ENCODE measurements around the gene SH3RF1.
"Not testable (repeated sequence)": the region's sequence is repeated elsewhere in the genome, so short reads cannot be mapped to it uniquely, and the experiment has no call there.

SH3RF1 gene

GRCh38 chr4:169200361-169201030 lies 70.3 kb downstream of the SH3RF1 start:
- H3K4me3 ChIP-seq (ENCODE audit: control insufficient read depth, low read depth, low read length), result no peak overlapping the region
- DNase-seq (ENCODE audit: low read depth), result no peak
- no peak for TF ChIP-seq CTCF (conservative IDR thresholded peaks at IDR 0.05; ENCODE audit: control insufficient read depth, insufficient read depth, low read depth, low read length)

GRCh38 chr4:169199184-169199583 lies 71.6 kb downstream of the SH3RF1 start:
- H3K4me3 ChIP-seq (ENCODE audit: control insufficient read depth, low read depth, low read length), result no peak overlapping the region
- TF ChIP-seq CTCF (conservative IDR thresholded peaks at IDR 0.05; ENCODE audit: control insufficient read depth, insufficient read depth, low read depth, low read length), result no peak
- no peak for DNase-seq (ENCODE audit: low read depth)

- no peak for TF ChIP-seq CTCF (conservative IDR thresholded peaks at IDR 0.05; ENCODE audit: control insufficient read depth, insufficient read depth, low read depth, low read length)
- no peak for DNase-seq (ENCODE audit: low read depth)
- no peak overlapping the region for H3K4me3 ChIP-seq (ENCODE audit: control insufficient read depth, low read depth, low read length)
Observed at GRCh38 chr4:169198167-169198566, 72.6 kb downstream of the SH3RF1 start.

- DNase-seq (ENCODE audit: low read depth); H3K4me3 ChIP-seq (ENCODE audit: control insufficient read depth, low read depth, low read length): not testable (repeated sequence)
Observed at GRCh38 chr4:169197206-169197605, 73.5 kb downstream of the SH3RF1 start.

- no peak for DNase-seq (ENCODE audit: low read depth)
- no peak overlapping the region for H3K4me3 ChIP-seq (ENCODE audit: control insufficient read depth, low read depth, low read length)
- no peak for TF ChIP-seq CTCF (conservative IDR thresholded peaks at IDR 0.05; ENCODE audit: control insufficient read depth, insufficient read depth, low read depth, low read length)
Observed at GRCh38 chr4:169195032-169195431, 75.7 kb downstream of the SH3RF1 start.

GRCh38 chr4:169189968-169190367 lies 80.8 kb downstream of the SH3RF1 start:
- not testable (repeated sequence) for DNase-seq (ENCODE audit: low read depth); H3K4me3 ChIP-seq (ENCODE audit: control insufficient read depth, low read depth, low read length)

GRCh38 chr4:169189372-169189771 lies 81.4 kb downstream of the SH3RF1 start:
- H3K4me3 ChIP-seq (ENCODE audit: control insufficient read depth, low read depth, low read length), result no peak overlapping the region
- no peak for TF ChIP-seq CTCF (conservative IDR thresholded peaks at IDR 0.05; ENCODE audit: control insufficient read depth, insufficient read depth, low read depth, low read length)
- no peak for DNase-seq (ENCODE audit: low read depth)

GRCh38 chr4:169188204-169188603 lies 82.6 kb downstream of the SH3RF1 start:
- no peak for TF ChIP-seq CTCF (conservative IDR thresholded peaks at IDR 0.05; ENCODE audit: control insufficient read depth, insufficient read depth, low read depth, low read length)
- H3K4me3 ChIP-seq (ENCODE audit: control insufficient read depth, low read depth, low read length), result no peak overlapping the region
- DNase-seq (ENCODE audit: low read depth), result no peak

All from fibroblast of mammary gland (primary cell).